Tongue (tissue), 2 donors: ENCODE results near the gene BTG1. TPM values are rescaled to one million over a fixed set of nuclear protein-coding genes. Genes with fewer than 3 reads are reported as not detected.

Experiments used
- DNase-seq: peaks from one replicate; pipeline ENCODE4 v3.0.0-alpha.2; 2015
- total RNA-seq: library from RNA; depleted of rRNA; stranded (reverse); fragments of >200 nt; gene quantifications from one replicate; pipeline ENCODE4 v1.2.3, GENCODE V29; 2014

Gene BTG1
- total RNA-seq, 1 donor from 2014 or later: 31.6 TPM

DNA sequence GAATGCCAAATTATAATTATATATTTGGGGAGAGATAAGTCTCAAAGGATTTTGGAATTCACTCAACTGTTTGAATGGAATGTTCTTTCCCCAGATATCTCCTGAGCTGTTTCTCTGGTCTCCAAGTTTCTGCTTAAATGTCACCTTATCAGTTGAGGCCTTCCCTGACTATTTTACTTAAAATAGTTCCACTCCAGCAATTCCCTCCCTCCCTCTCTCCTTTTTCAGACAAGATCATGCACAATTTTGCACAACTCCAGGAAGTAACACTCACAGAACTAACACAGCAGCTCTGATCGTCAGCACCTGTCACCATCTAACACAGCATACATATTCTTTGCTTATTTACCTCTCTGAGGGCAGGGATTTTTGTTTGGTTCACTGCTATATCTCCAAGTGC is 12.5 kb downstream of the BTG1 start:
- DNase-seq: no peak

DNA sequence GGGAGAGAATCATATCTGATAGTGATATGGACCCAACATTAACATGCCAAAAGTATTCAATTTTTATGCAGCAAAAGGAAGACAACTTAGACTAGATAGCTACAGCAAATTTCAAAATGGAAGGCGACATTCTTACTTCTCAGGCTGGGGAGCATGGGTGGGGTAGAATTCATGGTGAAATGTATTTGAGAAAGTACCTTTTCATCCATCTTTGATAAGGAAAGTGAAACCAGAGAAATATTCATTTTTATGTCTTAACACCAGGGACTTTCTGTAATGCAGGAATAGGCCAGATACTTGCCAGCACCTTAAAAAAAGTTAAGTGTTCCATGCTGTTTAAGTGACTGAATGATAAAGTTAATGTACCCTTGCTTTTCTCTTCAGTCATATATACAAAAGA is 13.4 kb downstream of the BTG1 start:
- DNase-seq: no peak

GRCh38 chr12:92130999-92131398 is 14.6 kb downstream of the BTG1 start:
- DNase-seq: no peak

DNA sequence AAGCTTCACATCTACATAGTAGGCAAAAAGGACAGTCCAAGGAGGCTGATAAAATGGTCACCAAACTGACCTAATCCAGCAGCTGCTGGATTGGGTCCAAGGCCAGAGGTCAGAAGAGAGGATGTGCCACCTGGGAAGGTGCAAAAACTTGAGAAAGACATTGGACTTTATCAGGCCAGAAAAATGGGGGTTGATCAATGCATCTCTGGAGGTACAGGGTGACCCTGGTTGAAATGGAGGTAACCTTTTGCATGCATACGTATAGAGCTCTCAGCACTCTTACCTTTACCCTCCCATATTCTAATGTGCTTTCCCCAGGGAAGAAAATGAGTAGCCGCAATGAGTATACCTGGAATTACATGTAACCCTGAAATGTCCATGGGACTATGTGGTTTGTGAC is 16.0 kb downstream of the BTG1 start:
- no peak for DNase-seq

DNA sequence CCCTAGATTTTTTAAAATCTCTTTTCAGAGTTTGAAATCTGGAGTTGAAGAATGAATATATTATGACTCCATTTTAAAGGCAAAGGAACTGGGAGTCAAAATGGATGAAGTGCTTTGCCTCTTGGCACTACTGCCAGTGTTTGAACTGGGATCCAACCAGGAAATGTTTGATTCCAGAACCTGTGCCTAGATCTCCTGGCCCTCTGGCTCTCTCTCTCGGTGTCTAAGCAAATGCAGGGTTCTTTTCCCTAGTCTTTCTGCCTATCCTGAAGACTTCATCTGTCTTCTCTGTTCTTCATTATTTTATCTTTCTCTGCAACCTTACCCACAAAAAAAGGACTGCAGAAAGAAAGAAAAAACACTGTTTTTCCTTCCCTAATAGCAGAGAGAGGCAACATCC is 17.0 kb downstream of the BTG1 start:
- no peak for DNase-seq

GRCh38 chr12:92124689-92125029 is 21.0 kb downstream of the BTG1 start:
- DNase-seq: no peak

- no peak for DNase-seq
Observed at GRCh38 chr12:92123780-92124688, 21.6 kb downstream of the BTG1 start.

- DNase-seq: no peak
Observed at GRCh38 chr12:92122941-92123779, 22.5 kb downstream of the BTG1 start.

DNA sequence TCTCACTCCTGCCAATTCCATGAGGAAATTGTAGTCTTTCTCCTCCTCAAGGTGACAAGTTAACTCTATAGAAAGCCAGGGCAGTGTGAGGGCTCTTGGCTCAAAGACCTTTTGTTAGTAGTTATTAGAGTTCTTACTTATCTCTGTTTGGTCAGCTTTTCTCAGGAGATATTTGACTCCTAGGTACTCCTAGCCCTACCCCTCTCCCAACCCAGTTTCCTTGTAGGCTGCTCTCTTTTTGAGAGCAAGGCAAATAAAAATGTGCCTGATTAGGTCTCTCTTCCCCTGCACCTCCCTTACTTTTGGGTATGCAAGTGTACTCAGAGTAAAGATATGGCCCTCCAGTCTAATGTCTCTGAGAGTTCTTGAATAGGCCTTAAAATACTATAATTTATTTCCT is 23.8 kb downstream of the BTG1 start:
- DNase-seq: no peak

DNA sequence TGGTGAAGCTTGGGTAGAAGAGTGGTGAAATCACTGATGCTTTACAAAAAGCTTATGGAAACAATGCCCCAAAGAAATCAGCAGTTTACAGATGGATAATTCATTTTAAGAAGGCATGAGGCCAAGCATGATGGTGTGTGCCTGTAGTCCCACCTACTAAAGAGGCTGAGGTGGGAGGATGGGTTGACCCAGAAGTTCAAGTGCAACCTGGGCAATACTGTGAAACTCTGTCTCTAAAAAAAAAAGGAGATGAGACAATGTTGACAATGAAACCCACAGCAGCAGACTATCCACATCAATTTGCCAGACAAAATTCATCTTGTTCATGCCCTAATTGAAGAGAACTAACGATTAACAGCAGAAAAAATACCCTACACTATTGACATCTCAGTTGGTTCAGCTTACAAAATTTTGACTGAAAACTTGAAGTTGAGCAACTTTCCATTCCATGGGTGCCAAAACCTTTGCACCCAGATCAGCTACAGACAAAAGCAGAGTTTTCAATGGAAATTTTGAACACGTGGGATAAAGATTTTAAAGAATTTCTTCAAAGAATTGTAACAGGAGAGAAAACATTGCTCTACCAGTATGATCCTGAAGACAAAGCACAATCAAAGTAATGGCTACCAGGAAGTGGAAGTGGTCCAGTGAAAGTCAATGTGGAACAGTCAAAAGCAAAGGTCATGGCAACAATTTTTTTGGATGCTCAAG is 26.7 kb downstream of the BTG1 start:
- DNase-seq: no peak

DNA sequence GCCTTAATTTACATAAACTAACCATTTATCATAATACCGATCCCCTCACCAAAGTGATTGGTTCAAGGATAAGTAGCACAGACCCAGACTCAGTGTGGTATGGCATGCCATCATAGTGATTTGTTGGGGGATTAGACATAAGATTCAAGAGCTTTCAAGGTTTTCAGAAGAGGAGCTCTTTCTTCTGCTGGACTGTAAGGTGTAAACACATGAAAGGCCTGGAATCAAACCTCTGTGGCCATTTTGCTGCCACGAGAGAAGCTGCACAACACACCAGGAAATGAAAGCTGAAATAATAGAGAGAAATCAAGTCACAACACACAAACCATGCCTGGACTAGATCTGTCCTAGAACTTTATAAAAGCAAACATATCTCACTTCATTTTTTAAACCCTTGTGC is 30.8 kb downstream of the BTG1 start:
- DNase-seq: no peak

DNA sequence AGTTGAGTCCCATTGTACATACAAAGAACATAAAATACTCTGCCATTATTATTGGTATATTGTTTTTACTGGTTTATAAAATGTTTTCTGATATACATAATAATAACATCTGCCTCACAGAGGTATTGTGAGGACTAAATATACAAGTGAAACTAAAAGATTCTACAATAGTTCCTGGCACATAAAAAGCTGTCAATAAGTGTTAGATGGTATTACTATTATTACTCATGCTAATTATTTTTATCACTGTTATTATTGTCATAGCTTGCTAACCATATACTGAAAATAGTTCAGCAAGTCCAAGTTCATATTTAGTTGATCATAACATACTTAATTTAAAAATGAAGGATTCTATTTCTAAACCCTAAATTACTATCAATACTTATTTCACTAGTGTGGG is 34.4 kb downstream of the BTG1 start:
- DNase-seq: no peak

GRCh38 chr12:92110083-92110640 is 35.5 kb downstream of the BTG1 start:
- DNase-seq: no peak

DNA sequence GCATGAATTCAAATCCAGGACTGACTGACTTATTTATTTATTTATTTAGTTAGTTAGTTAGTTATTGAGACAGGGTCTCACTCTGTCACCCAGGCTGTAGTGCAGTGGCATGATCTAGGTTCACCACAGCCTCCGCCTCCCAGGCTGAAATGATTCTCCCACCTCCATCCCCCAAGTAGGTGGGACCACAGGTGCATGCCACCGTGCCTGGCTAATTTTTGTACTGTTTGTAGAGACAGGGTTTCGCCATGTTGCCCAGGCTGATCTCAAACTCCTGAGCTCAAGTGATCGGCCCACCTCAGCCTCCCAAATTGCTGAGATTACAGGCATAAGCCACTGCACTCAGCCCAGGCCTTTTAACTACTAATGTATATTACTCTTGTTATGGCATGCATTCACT is 36.0 kb downstream of the BTG1 start:
- DNase-seq: no peak

DNA sequence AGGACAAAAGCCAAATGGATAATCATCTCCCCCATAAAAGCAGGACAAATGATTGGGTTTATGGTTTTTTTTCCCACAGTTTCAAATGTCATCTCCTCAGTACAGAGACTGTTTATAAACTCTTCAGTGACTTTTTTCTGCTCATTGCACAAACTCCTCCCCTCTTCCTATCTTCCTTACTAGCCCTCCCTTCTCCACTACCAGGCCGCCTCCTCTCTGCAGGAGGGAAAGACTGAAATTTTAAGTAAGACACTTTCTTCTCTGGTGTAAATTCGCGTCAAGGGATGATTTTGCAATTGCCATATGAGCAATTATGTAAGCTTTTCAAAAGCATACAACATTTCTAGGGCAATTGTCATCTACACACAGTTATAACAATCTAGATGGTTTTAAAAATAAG is 37.0 kb downstream of the BTG1 start:
- peak; percentile 29 for DNase-seq

DNA sequence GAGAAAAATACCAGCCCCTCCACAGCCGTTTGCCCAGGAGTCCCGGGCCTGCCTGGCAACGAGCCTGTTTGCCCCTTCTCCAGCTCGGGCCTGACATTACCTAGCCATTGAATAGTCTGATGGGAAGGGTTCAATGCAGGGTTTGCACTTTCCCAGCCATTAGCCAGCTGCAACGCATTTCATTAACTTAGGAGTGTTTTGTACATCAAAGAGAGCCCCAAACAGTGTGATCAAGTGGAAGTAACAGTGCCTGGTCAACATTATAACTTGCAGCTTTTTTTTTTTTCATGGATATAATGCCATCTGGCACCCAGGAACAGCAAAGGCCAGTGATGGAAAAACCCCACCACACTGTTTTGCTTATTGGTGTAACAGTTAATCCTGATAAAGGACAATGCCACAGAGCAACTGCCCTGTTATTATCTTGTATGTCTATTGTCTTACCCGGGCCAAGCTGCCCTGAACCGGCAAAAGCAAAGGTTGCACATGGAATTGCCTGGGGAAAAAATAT is 38.0 kb downstream of the BTG1 start:
- no peak for DNase-seq

GRCh38 chr12:92107094-92107493 is 38.6 kb downstream of the BTG1 start:
- DNase-seq: no peak

- no peak for DNase-seq
Observed at GRCh38 chr12:92105676-92106075, 40.0 kb downstream of the BTG1 start.

DNA sequence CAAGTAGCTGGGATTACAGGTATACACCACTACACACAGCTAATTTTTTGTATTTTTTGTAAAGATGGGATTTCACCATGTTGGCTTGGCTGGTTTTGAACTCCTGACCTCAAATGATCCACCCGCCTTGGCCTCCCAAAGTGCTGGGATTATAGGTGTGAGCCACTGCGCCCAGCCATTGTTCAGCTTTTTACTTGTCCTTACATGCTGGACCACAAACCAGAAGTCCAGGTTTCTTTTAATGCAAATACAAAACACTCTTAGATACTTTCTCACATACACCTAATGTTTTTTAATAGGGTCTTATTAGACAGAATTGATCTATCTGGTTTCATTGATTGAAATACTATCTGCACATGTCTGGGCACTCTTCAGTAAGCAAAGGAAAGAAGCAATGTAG is 40.5 kb downstream of the BTG1 start:
- DNase-seq: no peak

DNA sequence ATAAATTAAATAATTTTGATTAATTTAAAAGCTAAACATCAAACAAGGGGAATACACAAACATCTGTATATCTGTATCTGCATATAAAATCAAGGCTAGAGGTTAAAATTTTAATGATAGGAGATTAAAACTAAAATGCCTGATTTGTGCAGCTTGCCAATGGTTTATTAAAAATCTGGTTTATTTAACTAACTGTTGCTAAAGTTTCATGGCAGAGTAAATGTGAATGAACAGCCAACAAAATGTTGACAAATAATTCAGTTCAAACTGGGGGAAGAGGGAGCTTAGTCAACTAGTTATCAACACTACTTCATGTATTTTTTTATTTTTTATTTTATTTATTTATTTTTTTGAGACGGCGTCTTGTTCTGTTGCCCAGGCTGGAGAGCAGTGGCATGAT is 43.0 kb downstream of the BTG1 start:
- DNase-seq: no peak

DNA sequence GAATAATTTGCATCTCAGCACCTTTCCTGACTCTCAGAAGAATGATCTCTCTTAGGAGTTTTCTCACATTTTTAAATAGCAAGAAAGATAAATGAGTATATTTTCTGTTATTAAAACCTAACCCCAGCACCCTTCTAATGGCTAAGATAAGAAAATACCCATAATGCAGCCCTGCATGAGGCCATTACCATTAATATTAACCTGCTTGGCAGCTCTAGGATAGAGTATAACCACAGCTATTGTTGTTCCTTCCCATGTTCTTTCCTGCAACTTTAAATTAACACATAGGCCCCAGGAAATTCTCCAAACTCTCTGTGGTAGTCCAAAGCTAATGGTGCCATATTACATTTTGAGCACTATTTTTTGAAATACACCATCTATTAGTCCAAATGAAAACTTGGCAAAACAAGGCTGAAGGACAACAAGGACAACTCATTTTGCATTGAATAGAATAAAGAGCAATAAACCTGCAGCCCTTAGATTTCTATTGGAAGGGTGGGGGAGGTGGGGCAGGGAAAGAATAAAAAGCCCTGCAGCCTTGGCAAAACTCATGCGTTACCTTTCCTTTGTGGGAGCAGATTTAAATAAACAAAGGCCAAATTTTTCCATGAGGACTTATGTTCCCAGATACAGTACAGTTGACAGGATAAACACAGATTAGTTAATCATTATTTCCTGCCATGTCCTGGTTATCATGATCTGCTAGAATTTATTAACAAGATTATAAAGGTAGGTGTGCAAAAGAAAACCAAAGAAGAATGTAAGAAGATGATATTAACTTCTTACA is 46.9 kb downstream of the BTG1 start:
- DNase-seq: no peak
